HG03139 (cell line): ENCODE data around the gene FHDC1.

Experiments used
- ATAC-seq: cut with Tn5 transposase; IDR thresholded peaks from one replicate; pipeline ENCODE4 v1.9.1; 2021; ENCODE audit not compliant: unreplicated experiment

The FHDC1 gene

GRCh38 chr4:152936446-152937335 lies 568 bp downstream of the FHDC1 start:
- no peak for ATAC-seq

- ATAC-seq: no peak
These were observed 1.5 kb downstream of the FHDC1 start for GRCh38 chr4:152937336-152938236.

- ATAC-seq: no peak
These were observed 2.3 kb downstream of the FHDC1 start for GRCh38 chr4:152938237-152938947.

GRCh38 chr4:152939621-152940020 lies 3.5 kb downstream of the FHDC1 start:
- no peak for ATAC-seq

- ATAC-seq: no peak
These were observed 4.3 kb downstream of the FHDC1 start for GRCh38 chr4:152940461-152940860.

- no peak for ATAC-seq
These were observed 5.3 kb downstream of the FHDC1 start for GRCh38 chr4:152941411-152941810.

GRCh38 chr4:152942346-152942745 lies 6.2 kb downstream of the FHDC1 start:
- ATAC-seq: no peak

- no peak for ATAC-seq
These were observed 7.5 kb downstream of the FHDC1 start for GRCh38 chr4:152943672-152944071.

- no peak for ATAC-seq
These were observed 8.7 kb downstream of the FHDC1 start for GRCh38 chr4:152944666-152945320.

GRCh38 chr4:152945639-152946038 lies 9.5 kb downstream of the FHDC1 start:
- no peak for ATAC-seq

- ATAC-seq: no peak
These were observed 10.3 kb downstream of the FHDC1 start for GRCh38 chr4:152946446-152946845.

GRCh38 chr4:152947311-152947710 lies 11.2 kb downstream of the FHDC1 start:
- ATAC-seq: no peak

GRCh38 chr4:152949930-152950329 lies 13.8 kb downstream of the FHDC1 start:
- no peak for ATAC-seq

- no peak for ATAC-seq
These were observed 14.5 kb downstream of the FHDC1 start for GRCh38 chr4:152950402-152951274.

- ATAC-seq: no peak
These were observed 15.2 kb downstream of the FHDC1 start for GRCh38 chr4:152951348-152951747.

GRCh38 chr4:152953514-152953913 lies 17.4 kb downstream of the FHDC1 start:
- ATAC-seq: no peak

- ATAC-seq: no peak
These were observed 18.6 kb downstream of the FHDC1 start for GRCh38 chr4:152954741-152955140.

- ATAC-seq: no peak
These were observed 20.0 kb downstream of the FHDC1 start for GRCh38 chr4:152956147-152956546.

GRCh38 chr4:152956650-152957436 lies 20.7 kb downstream of the FHDC1 start:
- no peak for ATAC-seq
